Gastrocnemius medialis (tissue), 4 donors: ENCODE results near the gene FASN.

Experiments
- POLR2A ChIP-seq, 2 donors: fragments of 450-650 bp; IDR thresholded peaks; one replicate each; pipeline ENCODE4 v1.6.1; 2017; ENCODE audit warnings: antibody characterized with exemption in 2 of 2, mild to moderate bottlenecking in 2 of 2, moderate library complexity in 2 of 2
- TF ChIP-seq, protein P1 (sequence below), 5 experiments: fragments of 450-650 bp in 3 of 5; fragments of 200-600 bp in 2 of 5; sonication (generic) in 2 of 5; IDR thresholded peaks in 4 of 5; conservative IDR thresholded peaks in 1 of 5; 1 replicate in 4 of 5; 2 replicates in 1 of 5; pipeline ENCODE4 v1.5.1; 2016 to 2019; ENCODE audit warnings: antibody characterized with exemption in 5 of 5, mild to moderate bottlenecking in 3 of 5, moderate library complexity in 3 of 5

DNA sequence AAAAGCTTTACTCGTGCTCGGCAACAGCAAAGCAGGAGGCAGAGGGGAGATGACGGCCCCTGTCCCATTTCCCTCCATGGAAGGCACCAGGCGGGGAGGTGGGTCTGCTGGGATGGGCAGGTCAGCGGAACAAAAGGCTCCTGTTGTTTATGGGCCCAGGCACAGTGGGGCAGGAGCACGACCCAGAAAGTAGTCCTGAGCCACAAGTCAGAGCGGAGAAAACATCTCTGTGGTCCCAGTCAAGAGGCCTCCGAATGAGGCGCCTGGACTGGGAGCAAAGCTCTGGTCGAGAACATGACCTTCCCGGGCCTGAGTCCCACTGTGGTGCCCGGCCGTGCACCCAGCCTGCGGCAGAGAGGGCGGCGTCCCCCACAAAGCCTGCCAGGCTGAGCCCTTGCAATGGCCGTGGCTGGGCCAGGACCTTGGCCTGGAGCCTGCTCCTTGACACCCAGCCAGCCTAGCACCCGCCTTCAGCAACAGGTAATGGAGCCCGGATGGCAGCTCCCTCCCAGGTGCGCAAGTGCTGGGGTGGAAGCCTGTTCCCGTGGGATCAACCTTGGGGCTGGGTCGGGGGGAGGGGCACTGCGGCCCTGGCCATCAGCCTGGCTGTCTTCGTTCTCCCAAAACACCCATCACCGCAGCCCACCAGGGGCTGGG lies 50.0 kb downstream of the FASN start:
- no peak for TF ChIP-seq POLR2A (IDR thresholded peaks at IDR 0.05)
- TF ChIP-seq, protein P1, sequence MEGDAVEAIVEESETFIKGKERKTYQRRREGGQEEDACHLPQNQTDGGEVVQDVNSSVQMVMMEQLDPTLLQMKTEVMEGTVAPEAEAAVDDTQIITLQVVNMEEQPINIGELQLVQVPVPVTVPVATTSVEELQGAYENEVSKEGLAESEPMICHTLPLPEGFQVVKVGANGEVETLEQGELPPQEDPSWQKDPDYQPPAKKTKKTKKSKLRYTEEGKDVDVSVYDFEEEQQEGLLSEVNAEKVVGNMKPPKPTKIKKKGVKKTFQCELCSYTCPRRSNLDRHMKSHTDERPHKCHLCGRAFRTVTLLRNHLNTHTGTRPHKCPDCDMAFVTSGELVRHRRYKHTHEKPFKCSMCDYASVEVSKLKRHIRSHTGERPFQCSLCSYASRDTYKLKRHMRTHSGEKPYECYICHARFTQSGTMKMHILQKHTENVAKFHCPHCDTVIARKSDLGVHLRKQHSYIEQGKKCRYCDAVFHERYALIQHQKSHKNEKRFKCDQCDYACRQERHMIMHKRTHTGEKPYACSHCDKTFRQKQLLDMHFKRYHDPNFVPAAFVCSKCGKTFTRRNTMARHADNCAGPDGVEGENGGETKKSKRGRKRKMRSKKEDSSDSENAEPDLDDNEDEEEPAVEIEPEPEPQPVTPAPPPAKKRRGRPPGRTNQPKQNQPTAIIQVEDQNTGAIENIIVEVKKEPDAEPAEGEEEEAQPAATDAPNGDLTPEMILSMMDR (IDR thresholded peaks at IDR 0.05 in 4 of 5, conservative IDR thresholded peaks at IDR 0.05 in 1 of 5) = no peak
